HG03103 (cell line): ENCODE results near the gene ANO6.
"Not testable (repeated sequence)": the region's sequence is repeated elsewhere in the genome, so short reads cannot be mapped to it uniquely, and the experiment has no call there.

Source experiments
- ATAC-seq: cut with Tn5 transposase; IDR thresholded peaks from one replicate; pipeline ENCODE4 v1.9.1; 2021; ENCODE audit warnings: low read depth; ENCODE audit not compliant: unreplicated experiment

Gene ANO6

DNA sequence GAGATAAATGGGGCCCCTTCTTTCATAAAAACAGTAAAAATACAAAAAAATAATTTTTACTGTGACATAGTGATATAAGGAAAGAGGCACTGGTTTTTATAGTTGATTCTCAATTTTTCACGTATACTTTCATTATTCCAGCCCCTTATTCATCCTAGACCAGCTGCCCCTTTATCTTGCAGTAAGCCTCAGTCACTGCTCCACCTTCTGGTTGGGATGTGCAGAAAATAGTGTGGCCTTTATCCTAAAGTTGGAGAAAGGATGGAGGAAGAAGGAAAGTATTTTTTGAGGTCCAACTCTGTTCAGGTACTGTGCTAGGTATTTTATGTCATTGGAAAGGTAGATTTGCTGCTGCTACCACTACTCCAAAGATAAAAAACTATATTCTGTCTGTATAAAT, 172.7 kb downstream of the ANO6 start:
- ATAC-seq, result no peak

DNA sequence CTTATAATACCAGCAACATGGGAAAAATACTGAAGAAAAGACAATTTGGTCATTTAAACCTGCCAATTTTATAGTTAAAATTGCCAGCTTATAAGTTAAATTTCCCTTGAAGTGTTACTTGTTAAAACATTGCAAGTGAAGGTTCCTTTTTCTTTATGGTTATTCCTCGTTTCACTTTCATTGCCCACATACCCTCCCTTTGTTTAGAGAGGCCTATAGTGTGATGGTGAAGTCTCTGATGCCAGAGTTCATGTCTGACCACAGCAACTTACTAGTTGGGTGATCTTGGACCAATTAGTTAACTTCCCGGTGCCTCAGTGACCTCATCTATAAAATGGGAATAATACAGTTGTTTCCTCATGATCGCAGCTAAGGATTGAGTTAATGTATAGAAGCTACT, 173.5 kb downstream of the ANO6 start:
- no peak for ATAC-seq

DNA sequence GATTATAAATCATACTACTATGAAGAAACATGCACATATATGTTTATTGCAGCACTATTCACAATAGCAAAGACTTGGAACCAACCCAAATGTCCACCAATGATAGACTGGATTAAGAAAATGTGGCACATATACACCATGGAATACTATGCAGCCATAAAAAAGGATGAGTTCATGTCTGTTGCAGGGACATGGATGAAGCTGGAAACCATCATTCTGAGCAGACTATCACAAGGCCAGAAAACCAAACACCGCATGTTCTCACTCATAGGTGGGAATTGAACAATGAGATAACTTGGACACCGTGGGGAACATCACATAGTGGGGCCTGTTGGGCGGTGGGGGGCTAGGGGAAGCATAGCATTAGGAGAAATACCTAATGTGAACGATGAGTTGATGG, 181.6 kb downstream of the ANO6 start:
- not testable (repeated sequence) for ATAC-seq

DNA sequence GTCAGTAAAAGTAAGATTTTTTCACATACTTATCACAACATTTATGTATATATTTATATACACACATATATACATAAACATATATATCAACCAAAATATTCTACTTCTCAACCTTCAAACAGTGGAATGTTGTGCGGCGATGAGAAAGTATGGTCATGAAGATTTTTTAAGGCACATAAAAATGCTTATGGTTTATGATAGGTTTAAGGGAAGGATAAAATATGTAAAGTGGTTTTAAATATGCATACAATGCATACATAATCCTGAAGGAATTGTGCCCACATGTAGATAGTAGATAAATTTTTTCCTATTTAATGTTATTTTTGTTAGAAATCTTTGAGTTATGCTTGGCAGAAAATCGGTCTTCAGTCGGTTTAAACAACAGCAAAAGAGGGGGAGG, 182.7 kb downstream of the ANO6 start:
- no peak for ATAC-seq

DNA sequence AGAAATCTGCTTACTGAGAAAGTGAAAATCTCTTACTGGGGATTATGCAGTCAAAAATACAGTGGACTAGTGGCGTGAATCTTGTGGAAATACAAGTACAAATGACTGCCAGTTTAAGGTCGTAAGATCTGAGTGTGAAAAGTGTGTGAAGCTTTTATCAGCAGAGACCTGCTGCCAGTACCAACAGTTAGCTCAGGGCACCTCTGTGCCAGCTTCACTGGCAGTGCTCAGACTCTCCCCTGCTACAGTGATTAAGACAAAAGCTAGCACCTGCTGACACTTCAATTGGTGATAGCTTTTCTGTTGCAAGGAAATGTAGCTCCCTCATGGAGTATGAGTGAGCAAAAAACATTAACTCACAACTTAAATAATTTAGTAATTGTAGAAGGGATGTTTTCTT, 185.1 kb downstream of the ANO6 start:
- ATAC-seq, result no peak

DNA sequence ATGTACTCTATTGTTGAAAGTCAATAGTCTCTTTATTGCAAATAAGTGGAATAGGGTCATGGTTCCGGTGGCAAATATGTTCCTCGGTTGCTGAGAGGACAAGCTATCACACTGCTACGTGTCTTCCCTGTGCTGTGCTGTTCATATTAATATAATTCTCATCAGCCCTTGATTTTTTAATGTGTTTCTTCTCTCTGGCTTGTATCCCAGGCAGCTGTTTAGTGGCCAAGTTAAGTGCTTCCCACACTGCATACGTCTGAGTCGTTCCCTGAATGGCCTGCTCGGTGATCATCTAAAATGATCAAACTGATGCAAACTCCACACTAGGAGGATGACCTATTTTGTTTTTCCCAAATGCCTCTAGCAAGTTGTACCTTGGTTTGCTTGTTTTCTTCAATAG, 186.4 kb downstream of the ANO6 start:
- no peak for ATAC-seq

DNA sequence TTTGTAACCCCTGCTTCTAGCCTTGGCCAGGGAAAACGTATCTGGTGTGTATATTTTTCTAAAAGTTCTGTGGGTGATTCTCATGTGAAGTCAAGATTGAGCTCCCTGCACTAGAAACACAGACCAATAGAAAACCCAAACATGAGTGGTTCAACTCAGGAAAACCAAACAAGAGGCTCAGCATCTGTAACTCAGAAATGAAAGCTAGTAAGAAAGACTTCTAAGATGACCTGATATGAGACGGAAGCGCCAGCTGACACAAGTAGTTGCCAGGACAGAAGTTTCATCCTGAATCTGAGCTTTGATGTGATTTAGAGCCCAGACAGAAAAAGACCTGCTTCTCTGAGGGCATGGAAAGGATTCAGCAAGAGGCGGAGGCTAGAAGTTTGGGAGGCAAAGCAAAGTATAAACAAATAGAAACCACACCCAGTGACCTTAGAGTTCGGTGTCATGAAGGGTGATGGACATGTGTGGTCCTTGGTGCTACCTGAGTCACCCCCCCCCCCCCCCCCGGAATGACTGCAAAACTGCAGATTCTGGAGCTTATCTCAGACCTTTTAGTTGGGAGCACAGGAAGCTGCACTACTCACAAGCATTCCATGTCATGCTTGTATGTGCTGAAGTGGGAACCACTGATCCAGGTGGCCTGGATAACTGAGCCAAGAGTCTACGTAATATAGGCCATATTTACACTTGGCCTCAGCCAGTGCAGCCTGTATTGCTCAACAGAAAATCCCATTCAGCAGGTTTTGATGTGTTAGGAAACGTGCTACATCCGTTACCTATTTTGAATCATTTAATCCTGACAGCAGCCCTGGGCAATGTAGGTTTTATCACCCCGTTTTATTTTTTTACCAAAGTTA, 191.3 kb downstream of the ANO6 start:
- ATAC-seq, result no peak

DNA sequence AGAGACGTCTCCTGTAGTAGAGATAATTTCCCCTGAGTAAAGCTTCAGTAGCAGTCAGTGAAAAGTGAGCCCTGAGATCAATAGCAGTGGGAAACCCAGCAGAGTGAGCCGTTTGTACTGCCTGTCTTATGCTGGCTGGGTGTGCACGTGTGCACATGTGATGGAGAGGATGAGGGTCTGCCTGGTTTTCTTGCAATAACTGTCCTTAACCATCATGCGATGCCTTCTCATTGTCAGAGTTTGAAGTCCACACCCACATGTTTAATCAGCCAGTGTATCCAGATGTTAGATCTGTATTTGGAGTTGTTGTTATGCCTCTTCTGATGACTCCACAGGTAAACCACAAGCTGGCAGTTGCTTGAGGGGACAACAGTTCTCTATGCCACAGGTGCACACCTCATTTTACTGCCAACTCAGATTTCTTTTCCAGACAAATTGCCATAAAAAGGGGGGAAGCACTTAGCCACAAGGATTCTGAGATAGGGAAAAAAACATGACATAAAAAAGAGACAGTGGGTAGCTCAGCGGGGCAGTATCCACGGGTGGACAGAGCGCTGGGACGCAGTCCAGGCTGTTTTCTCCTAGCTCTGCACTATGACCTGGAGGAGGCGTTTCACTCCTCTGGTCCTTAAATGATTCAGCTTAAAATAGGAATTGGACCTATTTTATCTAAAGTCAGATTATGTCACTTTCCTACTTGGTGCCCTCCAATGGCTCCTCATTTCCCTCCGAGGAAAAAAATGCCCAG, 192.3 kb downstream of the ANO6 start:
- ATAC-seq, result no peak

DNA sequence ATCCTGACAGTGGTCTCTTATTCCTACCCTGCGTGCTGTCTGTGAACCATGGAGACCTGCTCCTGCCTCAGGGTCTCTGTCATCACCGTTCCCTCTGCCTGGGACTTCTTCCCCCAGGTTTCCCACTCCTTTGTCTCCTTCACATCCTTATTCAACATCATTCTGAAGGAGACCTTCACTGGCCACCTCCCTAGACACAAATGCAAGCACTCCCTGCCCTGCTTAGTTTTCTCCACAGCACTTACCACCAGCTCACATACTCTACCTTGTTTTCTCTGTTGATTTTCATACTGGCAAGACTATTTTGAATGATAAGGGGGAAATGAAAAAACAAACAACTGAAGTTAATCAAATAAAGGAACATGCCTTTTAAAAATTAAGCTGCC, 192.8 kb downstream of the ANO6 start:
- no peak for ATAC-seq

DNA sequence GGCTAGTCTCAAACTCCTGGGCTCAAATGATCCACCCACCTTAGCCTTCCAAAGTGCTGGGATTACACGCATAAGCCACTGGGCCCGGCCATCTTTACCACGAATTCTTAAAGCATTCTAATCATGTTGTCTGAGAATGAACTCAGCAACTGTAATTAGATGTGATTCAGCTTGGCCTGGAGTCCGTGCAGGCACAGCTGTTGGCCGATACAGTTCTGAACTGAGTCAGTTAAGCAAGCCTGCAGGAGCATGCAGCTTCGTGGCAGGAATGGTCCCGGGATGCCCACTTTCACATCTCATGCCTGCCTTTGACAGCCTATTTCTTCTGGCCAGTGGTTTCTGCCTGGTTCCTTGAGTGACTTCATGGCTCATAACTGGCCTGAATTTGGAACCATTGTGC, 194.1 kb downstream of the ANO6 start:
- ATAC-seq, result no peak

DNA sequence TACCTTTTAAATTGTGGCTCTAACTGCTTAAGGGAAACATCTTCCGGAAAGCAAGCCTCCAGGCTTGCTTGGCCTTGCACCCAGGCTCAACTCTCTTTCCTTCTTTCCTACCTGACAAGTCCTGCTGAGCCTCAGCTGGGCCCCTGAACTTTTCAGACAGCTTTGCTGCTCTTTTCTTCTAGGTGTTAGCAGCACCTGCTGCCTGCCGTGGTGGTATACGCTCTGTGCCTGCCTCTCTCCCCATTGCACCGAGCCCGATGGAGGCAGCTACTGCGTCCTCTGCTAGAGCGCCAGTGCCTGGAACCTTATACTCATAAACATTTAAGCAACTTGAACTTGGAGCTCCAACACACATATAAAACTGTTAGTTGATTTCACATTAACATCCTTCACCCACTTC, 195.7 kb downstream of the ANO6 start:
- ATAC-seq, result no peak

DNA sequence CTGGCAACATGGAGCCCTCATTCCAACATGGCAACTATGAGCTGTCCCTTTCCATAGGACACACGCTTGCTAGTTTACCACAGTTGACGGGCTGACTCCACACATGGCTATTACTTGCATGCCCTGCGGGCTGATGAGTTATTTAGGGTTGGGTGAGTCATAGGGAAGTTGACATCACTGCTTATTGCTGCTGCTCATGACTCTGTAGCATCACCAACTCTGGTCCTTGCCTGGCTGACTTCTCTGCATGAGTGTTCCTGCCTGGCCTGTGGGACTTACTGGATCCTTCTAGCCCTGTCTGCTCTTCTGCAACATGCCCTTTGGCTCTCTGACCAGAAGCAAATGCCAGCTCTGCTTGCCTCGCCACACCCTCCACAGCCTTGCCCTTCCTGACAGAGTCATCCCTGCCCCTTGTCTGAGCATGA, 199.5 kb downstream of the ANO6 start:
- ATAC-seq, result peak; percentile 97

DNA sequence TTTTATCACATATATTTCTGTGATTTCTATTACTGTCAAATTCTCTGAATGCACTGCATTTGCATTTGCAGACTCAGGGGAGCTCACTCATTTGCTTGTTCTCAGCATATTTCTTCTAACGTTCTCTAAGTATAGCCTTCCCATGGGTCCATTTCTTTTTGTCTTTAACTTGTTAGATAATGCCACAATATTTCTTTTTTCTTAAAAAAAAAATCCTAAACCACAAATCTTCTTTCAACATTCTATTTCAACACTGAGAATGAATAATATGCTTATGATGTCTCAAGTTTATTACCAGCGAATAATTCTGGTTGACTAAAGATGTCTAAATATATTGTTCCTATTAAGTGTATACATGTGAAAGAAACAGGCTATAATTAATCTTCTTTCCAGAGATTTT, 200.2 kb downstream of the ANO6 start:
- no peak for ATAC-seq

DNA sequence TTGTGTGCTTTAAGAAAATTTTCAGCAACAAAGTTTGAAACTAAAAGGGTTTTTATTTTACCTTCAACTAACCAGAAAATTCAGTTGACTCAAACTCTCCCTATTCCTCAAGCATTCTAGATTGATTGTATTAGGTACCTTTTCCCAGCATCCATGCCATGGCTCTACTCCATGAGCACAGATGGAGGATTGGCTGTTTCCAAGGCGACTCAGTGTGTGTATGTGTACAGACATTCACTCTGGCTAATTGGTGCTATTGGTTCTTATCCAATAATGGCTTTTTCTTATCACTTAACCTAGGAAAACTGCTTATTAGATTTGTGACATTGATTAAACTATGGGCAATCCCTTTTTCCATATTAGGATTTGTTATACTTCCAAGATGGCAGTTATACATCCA, 202.6 kb downstream of the ANO6 start:
- no peak for ATAC-seq

DNA sequence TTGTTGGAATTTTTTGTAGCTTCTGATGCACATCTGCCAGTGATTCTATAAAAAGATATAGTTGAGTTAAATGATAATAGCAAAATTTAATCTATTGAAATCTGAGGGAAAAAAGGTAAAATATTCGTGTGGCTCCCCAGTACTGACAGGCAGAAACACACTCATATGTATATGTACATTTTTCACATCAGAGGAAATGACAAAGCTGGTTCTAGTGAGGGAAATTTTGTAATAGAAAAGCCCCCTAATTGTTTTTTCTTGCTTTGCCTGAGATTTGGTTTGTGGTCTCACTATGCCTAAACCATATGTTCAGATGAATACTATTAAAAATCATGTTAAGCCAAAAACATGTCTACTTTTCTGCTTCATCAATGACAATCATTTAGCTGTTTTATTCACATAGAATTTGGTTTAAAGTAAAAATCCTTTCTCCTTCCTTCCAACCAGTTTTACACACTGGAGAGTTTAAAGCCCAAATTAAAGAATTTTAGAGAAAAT, 203.5 kb downstream of the ANO6 start:
- no peak for ATAC-seq

DNA sequence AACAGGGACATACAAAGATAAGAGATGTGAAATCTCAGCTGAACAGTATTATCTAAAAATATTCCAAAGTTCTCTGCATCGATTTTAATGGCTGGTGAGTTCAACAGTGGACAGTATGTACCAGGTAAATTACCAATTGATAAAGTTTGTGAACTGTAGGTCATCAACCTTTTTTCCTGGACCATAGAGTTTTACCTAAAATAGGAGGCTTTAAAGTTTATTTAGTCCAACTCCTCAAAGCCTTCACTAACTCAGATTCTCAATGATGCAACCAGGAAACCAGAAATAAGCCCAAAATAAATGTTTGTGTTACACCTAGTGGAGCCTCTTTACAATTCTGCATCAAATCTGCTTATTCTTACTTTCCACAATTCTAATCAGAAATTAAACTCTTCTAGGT, 205.8 kb downstream of the ANO6 start:
- ATAC-seq, result no peak

DNA sequence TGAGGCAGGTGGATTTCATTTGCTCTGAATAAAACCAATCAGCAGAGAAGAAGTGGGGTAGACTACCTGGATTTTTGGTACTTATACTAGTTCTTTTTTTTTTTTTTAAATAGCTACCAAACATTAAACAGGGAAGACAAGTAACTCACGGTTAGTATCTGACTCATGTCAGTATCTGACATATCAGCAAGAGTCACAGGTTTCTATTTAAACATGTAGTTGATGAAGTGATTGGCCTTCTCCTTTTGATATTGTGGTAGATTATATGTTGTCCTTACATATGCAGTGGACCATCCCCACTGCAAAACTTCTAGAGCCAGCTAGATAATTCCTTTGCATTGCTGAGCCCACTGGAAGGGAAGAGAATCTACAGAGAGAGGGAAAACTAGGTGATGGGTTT, 208.0 kb downstream of the ANO6 start:
- ATAC-seq, result no peak

DNA sequence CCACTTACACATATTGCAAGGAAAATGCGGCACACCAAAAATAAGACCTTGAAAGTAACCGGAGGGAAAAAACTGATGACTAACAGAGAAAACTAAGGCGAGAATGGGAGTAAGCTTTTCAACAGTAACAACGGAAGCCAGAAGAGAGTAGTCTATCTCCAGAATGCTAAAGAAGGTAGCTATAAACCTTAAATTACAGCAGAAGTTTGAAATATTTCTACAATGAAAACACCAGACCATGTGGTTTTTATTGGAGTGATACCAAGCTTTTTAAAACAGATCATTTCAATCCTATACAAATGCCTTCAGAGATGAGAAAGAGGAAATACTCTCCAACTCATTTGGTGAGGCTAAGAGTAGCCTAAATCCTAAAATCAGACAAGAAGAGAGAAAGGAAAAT, 209.5 kb downstream of the ANO6 start:
- no peak for ATAC-seq

DNA sequence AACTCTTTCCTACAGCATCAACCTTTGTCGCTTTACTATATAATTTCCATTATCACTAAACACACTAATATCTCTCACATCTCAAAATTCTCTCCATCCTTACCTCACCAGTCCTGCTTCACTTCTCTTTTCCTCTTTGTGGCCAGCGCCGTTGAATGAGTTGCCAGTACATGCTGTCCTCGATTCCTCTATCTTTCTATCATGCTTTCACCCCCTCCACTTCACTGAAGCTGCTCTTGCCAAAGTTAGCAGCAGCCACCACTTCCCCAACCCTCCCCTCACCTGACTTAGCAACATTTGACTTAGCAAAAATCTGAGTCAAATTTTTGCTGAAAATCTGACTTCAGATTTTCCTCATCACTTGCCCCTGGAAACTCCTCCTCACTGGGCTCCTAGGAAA, 210.4 kb downstream of the ANO6 start:
- no peak for ATAC-seq

DNA sequence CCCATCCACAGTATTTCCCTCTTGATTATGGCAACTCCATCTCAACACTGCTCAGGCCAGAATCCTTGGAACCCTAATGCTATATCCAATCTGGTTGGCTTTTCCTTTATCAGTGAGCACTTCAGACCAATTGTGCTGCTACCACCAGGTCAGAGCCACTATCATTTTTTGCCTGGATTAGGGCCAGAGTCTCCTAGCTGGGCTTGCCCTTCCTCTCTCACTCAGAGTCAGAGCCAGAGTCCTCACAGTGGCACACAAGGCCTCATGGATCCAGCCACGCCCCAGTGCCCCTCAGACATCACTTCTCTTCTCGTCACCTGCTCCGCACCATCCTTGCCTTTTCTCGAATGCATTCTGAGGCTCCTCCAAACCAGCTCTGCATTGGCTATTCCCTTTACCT, 211.1 kb downstream of the ANO6 start:
- no peak for ATAC-seq

DNA sequence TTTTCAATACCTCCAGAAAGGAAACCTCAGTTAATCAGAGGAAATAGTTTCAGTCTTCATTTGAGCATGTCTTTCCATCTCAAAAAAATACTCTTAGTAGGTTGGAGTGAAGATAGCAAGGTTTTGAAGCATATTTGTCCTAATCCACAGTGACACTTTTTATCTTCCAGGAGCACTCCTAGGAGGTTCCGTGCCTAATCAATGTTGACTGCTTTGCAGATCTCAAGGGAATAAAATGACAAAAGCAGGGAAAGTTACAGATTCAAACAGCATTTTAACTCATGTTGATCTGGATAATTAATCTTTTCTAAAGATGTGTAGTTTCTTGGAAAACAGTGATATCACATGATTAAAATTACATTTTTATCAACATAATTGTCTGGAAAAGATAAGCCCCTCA, 213.9 kb downstream of the ANO6 start:
- no peak for ATAC-seq

DNA sequence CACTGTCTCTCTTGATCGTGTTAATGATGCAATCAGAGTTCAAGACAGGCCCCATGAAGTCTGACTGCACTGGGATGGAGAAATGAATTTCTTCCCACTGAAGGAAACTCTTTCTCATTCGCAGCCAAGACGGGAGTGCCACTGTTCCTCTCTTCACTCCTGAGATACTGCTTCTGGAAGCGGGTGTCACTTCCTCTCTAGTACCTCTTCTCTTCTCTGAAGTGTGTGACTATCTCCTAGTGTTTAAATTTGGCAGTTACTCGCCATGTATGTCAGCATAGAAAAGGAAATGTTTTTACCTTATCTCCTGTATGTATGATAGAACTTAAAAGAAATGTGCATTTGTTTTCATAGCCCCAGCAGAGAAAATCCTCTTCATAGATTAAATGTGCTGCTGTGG, 215.2 kb downstream of the ANO6 start:
- no peak for ATAC-seq
